Common myeloid progenitor, CD34-positive (primary cell): ENCODE measurements around the gene TMEM165.

Experiments used
- CTCF ChIA-PET: fragments of 350-600 bp; sonication (Branson Sonifier 250); formaldehyde crosslinking; loops from one replicate; lab custom pipeline; 2021; ENCODE audit warnings: antibody characterized with exemption; lab: Charles Lee
- POLR2A ChIA-PET: fragments of 350-600 bp; sonication (Branson Sonifier 250); formaldehyde crosslinking; loops from one replicate; lab custom pipeline; 2021; ENCODE audit warnings: antibody characterized with exemption; lab: Charles Lee
- DNase-seq, 3 donors: peaks; one replicate each; pipeline versions ENCODE4 v3.0.0 to v3.0.0-alpha.2; 2013
- H3K27ac ChIP-seq, 2 experiments: 1 replicate in 1 of 2; 2 replicates in 1 of 2; pipeline ENCODE4 v1.7.0; 2013; ENCODE audit warnings: inconsistent platforms in 2 of 2, low read length in 2 of 2, mild to moderate bottlenecking in 2 of 2, low read depth in 1 of 2, moderate library complexity in 1 of 2; ENCODE audit not compliant: severe bottlenecking in 2 of 2, insufficient read depth in 1 of 2, poor library complexity in 1 of 2
- H3K27me3 ChIP-seq, 5 experiments: replicated peaks in 2 of 5; 1 replicate in 3 of 5; 2 replicates in 2 of 5; pipeline versions ENCODE4 v1.6.1 to v1.7.0; 2013; ENCODE audit warnings: low read length in 4 of 5, mild to moderate bottlenecking in 2 of 5, moderate library complexity in 2 of 5, inconsistent platforms in 1 of 5; ENCODE audit not compliant: insufficient read depth in 5 of 5, control insufficient read depth in 4 of 5
- H3K36me3 ChIP-seq, 4 experiments: 1 replicate in 2 of 4; 2 replicates in 2 of 4; pipeline versions ENCODE4 v1.6.1 to v1.7.0; 2013; ENCODE audit warnings: low read length in 3 of 4, control low read depth in 1 of 4, mild to moderate bottlenecking in 1 of 4; ENCODE audit not compliant: control insufficient read depth in 4 of 4, insufficient read depth in 4 of 4
- H3K4me1 ChIP-seq, 4 experiments: 1 replicate in 3 of 4; 2 replicates in 1 of 4; pipeline versions ENCODE4 v1.6.1 to v1.7.1; 2013; ENCODE audit warnings: low read length in 3 of 4, mild to moderate bottlenecking in 3 of 4, control low read depth in 1 of 4, inconsistent platforms in 1 of 4, moderate library complexity in 1 of 4; ENCODE audit not compliant: control insufficient read depth in 4 of 4, insufficient read depth in 4 of 4; ENCODE audit errors: control extremely low read depth in 1 of 4
- H3K4me3 ChIP-seq, 7 experiments: 1 replicate in 4 of 7; 2 replicates in 3 of 7; pipeline versions ENCODE4 v1.5.1 to v1.7.0; 2013; ENCODE audit warnings: mild to moderate bottlenecking in 7 of 7, low read length in 6 of 7, moderate library complexity in 6 of 7, inconsistent platforms in 2 of 7, low read depth in 2 of 7, control low read depth in 1 of 7; ENCODE audit not compliant: insufficient read depth in 4 of 7, control insufficient read depth in 1 of 7; ENCODE audit errors: extremely low read depth in 1 of 7
- H3K9me3 ChIP-seq, 5 experiments: 1 replicate in 4 of 5; 2 replicates in 1 of 5; pipeline versions ENCODE4 v1.6.1 to v1.7.1; 2013; ENCODE audit warnings: low read length in 4 of 5, mild to moderate bottlenecking in 2 of 5, inconsistent platforms in 1 of 5, low read depth in 1 of 5, moderate library complexity in 1 of 5; ENCODE audit not compliant: control insufficient read depth in 4 of 5, insufficient read depth in 2 of 5; ENCODE audit errors: control extremely low read depth in 1 of 5
- WGBS: methylation state at CpG from one replicate; pipeline ENCODE4 v1.1.5; 2013; ENCODE audit not compliant: insufficient coverage; 5-methylcytosine and 5-hydroxymethylcytosine counted together

Gene TMEM165

GRCh38 chr4:55398461-55398860, 2.7 kb downstream of the TMEM165 start:
- Histone ChIP-seq H3K27me3 (no peaks in the 10 kb centered on the region), H3K4me3 (peak overlapping the region in 6 of 7 experiments; percentile 88 to 99 (median 94)), H3K36me3 (peaks cover 2 to 29% (median 3%) of the 10 kb centered on the region in 4 experiments), H3K9me3 (no peaks in the 10 kb centered on the region), H3K4me1 (peaks cover 27 to 40% (median 30%) of the 10 kb centered on the region in 4 experiments), H3K27ac (peak overlapping the region; percentile 34 to 89)
- peak in 1 of 3 donors; percentile 8 for DNase-seq
- CTCF ChIA-PET, result interaction anchor here (1.0 to 2.0 kb wide), 6 partner anchors 11 to 28 kb away, joined by 4 to 7 read pairs (median 4); no protein-coding TSS in a partner anchor
- POLR2A ChIA-PET, result interaction anchor here (0.5 kb wide), 1 partner anchor 54 kb away, joined by 4 read pairs; no protein-coding TSS in a partner anchor
- WGBS, result no CpG with 5 or more reads among the region's 1 CpG

- peak overlapping the region in 3 of 7 experiments; percentile 42 to 96 (median 94) for H3K4me3 ChIP-seq
- WGBS, result 87% methylated on average over 3 of the region's 3 CpGs
- no peak overlapping the region for H3K27ac ChIP-seq
- DNase-seq, result peak in 2 of 3 donors; percentile 22 to 46
- no peaks in the 10 kb centered on the region for H3K27me3 ChIP-seq
- CTCF ChIA-PET, result interaction anchor here (1.0 to 2.0 kb wide), 6 partner anchors 10 to 28 kb away, joined by 4 to 7 read pairs (median 4); no protein-coding TSS in a partner anchor
- no peaks in the 10 kb centered on the region for H3K9me3 ChIP-seq
- H3K36me3 ChIP-seq, result peaks cover 5 to 33% (median 7%) of the 10 kb centered on the region in 4 experiments
- peaks cover 27 to 40% (median 30%) of the 10 kb centered on the region in 4 experiments for H3K4me1 ChIP-seq
- POLR2A ChIA-PET, result no interaction called here
Measured at GRCh38 chr4:55398966-55399365, 3.2 kb downstream of the TMEM165 start.

GRCh38 chr4:55399581-55399980, 3.8 kb downstream of the TMEM165 start:
- Histone ChIP-seq H3K9me3 (no peaks in the 10 kb centered on the region), H3K4me3 (peak overlapping the region in 1 of 7 experiments; percentile 33), H3K27ac (no peak overlapping the region), H3K27me3 (no peaks in the 10 kb centered on the region), H3K36me3 (peaks cover 5 to 33% (median 8%) of the 10 kb centered on the region in 4 experiments), H3K4me1 (peaks cover 27 to 40% (median 30%) of the 10 kb centered on the region in 4 experiments)
- ChIA-PET POLR2A (no interaction called here), CTCF (interaction anchor here (1.2 to 2.0 kb wide), 5 partner anchors 10 to 27 kb away, joined by 4 to 7 read pairs (median 4); no protein-coding TSS in a partner anchor)
- peak in 1 of 3 donors; percentile 19 for DNase-seq
- WGBS, result no CpG with 5 or more reads among the region's 1 CpG

GRCh38 chr4:55405073-55405472, 9.3 kb downstream of the TMEM165 start:
- WGBS, result 93% methylated on average over 3 of the region's 3 CpGs
- Histone ChIP-seq H3K27ac (no peak overlapping the region), H3K4me3 (no peak overlapping the region), H3K27me3 (no peaks in the 10 kb centered on the region), H3K36me3 (peaks cover 17 to 47% (median 25%) of the 10 kb centered on the region in 4 experiments), H3K9me3 (no peaks in the 10 kb centered on the region), H3K4me1 (no peaks in the 10 kb centered on the region)
- POLR2A ChIA-PET, result no interaction called here
- DNase-seq, result no peak
- CTCF ChIA-PET, result interaction anchor here (0.8 to 1.6 kb wide), 3 partner anchors 10 to 151 kb away, joined by 4 to 5 read pairs (median 4); partner anchors contain the start of gene TMEM165

GRCh38 chr4:55406545-55406944, 10.8 kb downstream of the TMEM165 start:
- CTCF ChIA-PET, result interaction anchor here (0.5 to 1.3 kb wide), 2 partner anchors 150 to 435 kb away, joined by 3 to 4 read pairs; no protein-coding TSS in a partner anchor

GRCh38 chr4:55407119-55407518, 11.4 kb downstream of the TMEM165 start:
- Histone ChIP-seq H3K4me1 (no peaks in the 10 kb centered on the region), H3K27ac (peak overlapping the region in 1 of 2 experiments; percentile 54), H3K36me3 (peaks cover 20 to 43% (median 32%) of the 10 kb centered on the region in 4 experiments), H3K9me3 (no peaks in the 10 kb centered on the region), H3K4me3 (no peak overlapping the region), H3K27me3 (no peaks in the 10 kb centered on the region)
- POLR2A ChIA-PET, result no interaction called here
- CTCF ChIA-PET, result no interaction called here
- 72% methylated on average over 2 of the region's 3 CpGs for WGBS
- no peak for DNase-seq

More at GRCh38 chr4:55406545-55406944, 10.8 kb downstream of the TMEM165 start:
- WGBS, result 100% methylated on average over 1 of the region's 2 CpGs
- H3K4me3 ChIP-seq, result no peak overlapping the region
- POLR2A ChIA-PET, result no interaction called here
- H3K4me1 ChIP-seq, result no peaks in the 10 kb centered on the region
- no peaks in the 10 kb centered on the region for H3K9me3 ChIP-seq
- H3K36me3 ChIP-seq, result peaks cover 17 to 40% (median 28%) of the 10 kb centered on the region in 4 experiments
- no peak for DNase-seq
- peak overlapping the region in 1 of 2 experiments; percentile 54 for H3K27ac ChIP-seq
- H3K27me3 ChIP-seq, result no peaks in the 10 kb centered on the region

GRCh38 chr4:55407764-55408163, 12.0 kb downstream of the TMEM165 start:
- no peak for DNase-seq
- H3K27me3 ChIP-seq, result no peaks in the 10 kb centered on the region
- no CpG with 5 or more reads among the region's 3 CpGs for WGBS
- H3K9me3 ChIP-seq, result no peaks in the 10 kb centered on the region
- H3K27ac ChIP-seq, result no peak overlapping the region
- H3K36me3 ChIP-seq, result peaks cover 20 to 43% (median 32%) of the 10 kb centered on the region in 4 experiments
- CTCF ChIA-PET, result interaction anchor here (0.8 to 1.5 kb wide), 3 partner anchors 10 to 38 kb away, joined by 3 to 5 read pairs (median 5); no protein-coding TSS in a partner anchor
- POLR2A ChIA-PET, result no interaction called here
- H3K4me3 ChIP-seq, result no peak overlapping the region
- no peaks in the 10 kb centered on the region for H3K4me1 ChIP-seq
